Neuronal stem cell (in vitro differentiated cells): Measurements from ENCODE around the gene UBA6.

Source experiments
- DNase-seq: peaks from one replicate; pipeline ENCODE4 v3.0.0-alpha.2; 2013; ENCODE audit warnings: low spot score
- H2AFZ ChIP-seq: one replicate; pipeline ENCODE4 v1.6.1; 2013; ENCODE audit warnings: mild to moderate bottlenecking, low read length, inconsistent platforms
- H2AK5ac ChIP-seq: 2 replicates; pipeline ENCODE4 v1.6.1; 2013; ENCODE audit warnings: low read depth, mild to moderate bottlenecking, inconsistent platforms, low read length, moderate library complexity, mixed read lengths
- H2BK120ac ChIP-seq: 2 replicates; pipeline ENCODE4 v1.6.1; 2013; ENCODE audit warnings: low read depth, mild to moderate bottlenecking, inconsistent platforms, low read length, moderate library complexity, mixed read lengths
- H2BK12ac ChIP-seq: one replicate; pipeline ENCODE4 v1.6.1; 2013; ENCODE audit warnings: low read length, inconsistent platforms
- H2BK15ac ChIP-seq: 2 replicates; pipeline ENCODE4 v1.6.1; 2013; ENCODE audit warnings: mild to moderate bottlenecking, low read length, inconsistent platforms, mixed read lengths
- H2BK5ac ChIP-seq: one replicate; pipeline ENCODE4 v1.6.1; 2013; ENCODE audit warnings: inconsistent platforms, mild to moderate bottlenecking, low read length, moderate library complexity
- H3K14ac ChIP-seq: one replicate; pipeline ENCODE4 v1.6.1; 2013; ENCODE audit warnings: low read length, inconsistent platforms
- H3K18ac ChIP-seq: 2 replicates; pipeline ENCODE4 v1.6.1; 2013; ENCODE audit warnings: low read length, inconsistent platforms
- H3K23ac ChIP-seq: 2 replicates; pipeline ENCODE4 v1.6.1; 2013; ENCODE audit warnings: low read depth, mild to moderate bottlenecking, mixed read lengths, low read length, inconsistent platforms; ENCODE audit not compliant: poor library complexity
- H3K27ac ChIP-seq: replicated peaks from 3 replicates; pipeline ENCODE4 v1.5.1; 2013; ENCODE audit warnings: low read length, inconsistent platforms
- H3K27me3 ChIP-seq, 3 experiments: 2 replicates each; pipeline ENCODE4 v1.6.1; 2013; ENCODE audit warnings: low read length in 3 of 3, mild to moderate bottlenecking in 2 of 3, inconsistent platforms in 1 of 3, low read depth in 1 of 3, mixed read lengths in 1 of 3, moderate library complexity in 1 of 3; ENCODE audit not compliant: control insufficient read depth in 3 of 3, insufficient read depth in 3 of 3
- H3K36me3 ChIP-seq, 2 donors: replicated peaks in 1 of 2; 2 replicates each; pipeline ENCODE4 v1.6.1; 2013; ENCODE audit warnings: low read length in 2 of 2; ENCODE audit not compliant: control insufficient read depth in 2 of 2, insufficient read depth in 2 of 2
- H3K4ac ChIP-seq: 2 replicates; pipeline ENCODE4 v1.6.1; 2013; ENCODE audit warnings: inconsistent platforms, mild to moderate bottlenecking, low read length, moderate library complexity
- H3K4me1 ChIP-seq, 2 donors: 1 replicate in 1 of 2; 2 replicates in 1 of 2; pipeline ENCODE4 v1.6.1; 2013; ENCODE audit warnings: low read length in 2 of 2, low read depth in 1 of 2; ENCODE audit not compliant: control insufficient read depth in 2 of 2, insufficient read depth in 1 of 2
- H3K4me2 ChIP-seq: one replicate; pipeline ENCODE4 v1.6.1; 2013; ENCODE audit warnings: mild to moderate bottlenecking, low read length, inconsistent platforms; ENCODE audit not compliant: insufficient read depth, poor library complexity, severe bottlenecking
- H3K4me3 ChIP-seq, 2 donors: 2 replicates each; pipeline ENCODE4 v1.5.1; 2013; ENCODE audit warnings: low read length in 2 of 2, mild to moderate bottlenecking in 2 of 2, inconsistent platforms in 1 of 2, moderate library complexity in 1 of 2
- H3K79me1 ChIP-seq: one replicate; pipeline ENCODE4 v1.6.1; 2013; ENCODE audit warnings: low read depth, mild to moderate bottlenecking, inconsistent platforms, low read length, moderate library complexity
- H3K9ac ChIP-seq: one replicate; pipeline ENCODE4 v1.6.1; 2013; ENCODE audit warnings: mild to moderate bottlenecking, low read depth, low read length, inconsistent platforms; ENCODE audit not compliant: poor library complexity
- H3K9me3 ChIP-seq, 2 donors: replicated peaks in 1 of 2; 2 replicates each; pipeline versions ENCODE3 to v1.6.1; 2013; ENCODE audit warnings: low read length in 2 of 2, mild to moderate bottlenecking in 2 of 2, inconsistent platforms in 1 of 2, low read depth in 1 of 2, mixed read lengths in 1 of 2, moderate library complexity in 1 of 2; ENCODE audit not compliant: control insufficient read depth in 2 of 2, insufficient read depth in 1 of 2
- H4K8ac ChIP-seq: one replicate; pipeline ENCODE4 v1.6.1; 2013; ENCODE audit warnings: low read depth, mild to moderate bottlenecking, inconsistent platforms, low read length, moderate library complexity
- H4K91ac ChIP-seq: one replicate; pipeline ENCODE4 v1.6.1; 2013; ENCODE audit warnings: low read length, low read depth, mild to moderate bottlenecking, inconsistent platforms; ENCODE audit not compliant: poor library complexity
- WGBS, 2 donors: extraction: QIAGEN DNeasy Blood & Tissue Kit; methylation state at CpG; one replicate each; pipeline ENCODE4 v1.1.7; 2013; ENCODE audit warnings: missing lambda C conversion rate in 2 of 2, mixed read lengths in 1 of 2; ENCODE audit not compliant: insufficient read length in 2 of 2, insufficient replicate concordance in 1 of 2; ENCODE audit errors: extremely low coverage in 2 of 2; 5-methylcytosine and 5-hydroxymethylcytosine counted together

UBA6 gene

GRCh38 chr4:67573193-67573592 lies 127.8 kb downstream of the UBA6 start:
- H4K8ac ChIP-seq, result no peak overlapping the region
- no peak overlapping the region for H2BK5ac ChIP-seq

DNA sequence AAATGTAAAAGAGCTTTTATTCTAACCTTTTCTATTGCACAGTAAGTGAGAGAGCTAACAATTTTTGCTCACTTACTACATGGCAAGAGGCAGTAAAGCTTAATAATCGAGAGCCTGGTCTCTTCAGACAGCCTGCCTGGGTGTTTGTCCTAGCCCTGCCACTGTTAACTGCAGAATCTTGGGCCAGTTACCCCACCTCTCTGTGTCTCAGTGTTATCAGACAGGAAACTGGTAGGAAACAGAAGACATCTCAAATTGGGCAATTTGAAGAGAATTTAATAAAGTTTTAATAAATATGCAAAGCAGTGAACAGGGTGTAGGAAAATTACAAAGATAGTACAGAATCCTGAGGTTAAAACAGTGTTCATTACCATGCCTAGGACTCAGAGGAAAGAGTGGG lies 129.0 kb downstream of the UBA6 start:
- Histone ChIP-seq H3K4me1 (no peaks in the 10 kb centered on the region), H3K79me1 (no peaks in the 10 kb centered on the region), H3K9ac (no peak overlapping the region), H3K18ac (no peak overlapping the region), H3K14ac (no peak overlapping the region), H2BK120ac (no peak overlapping the region), H3K4me3 (no peak overlapping the region), H2AK5ac (no peak overlapping the region), H3K9me3 (no peaks in the 10 kb centered on the region), H3K4me2 (no peak overlapping the region), H2AFZ (no peak overlapping the region), H3K23ac (no peak overlapping the region), H3K27me3 (no peaks in the 10 kb centered on the region), H4K91ac (no peak overlapping the region), H2BK5ac (no peak overlapping the region), H3K36me3 (no peaks in the 10 kb centered on the region), H3K4ac (no peak overlapping the region), H2BK12ac (no peak overlapping the region), H2BK15ac (no peak overlapping the region), H4K8ac (no peak overlapping the region), H3K27ac (no peak overlapping the region)
- no CpG with 5 or more reads among the region's 1 CpG for WGBS, 2 donors
- no peak for DNase-seq

More at GRCh38 chr4:67573193-67573592, 127.8 kb downstream of the UBA6 start:
- Histone ChIP-seq H3K36me3 (no peaks in the 10 kb centered on the region), H2BK120ac (no peak overlapping the region), H2AFZ (peak overlapping the region; percentile 12), H3K9me3 (no peaks in the 10 kb centered on the region), H3K4me3 (no peak overlapping the region), H3K4me1 (no peaks in the 10 kb centered on the region), H3K27me3 (no peaks in the 10 kb centered on the region), H3K18ac (no peak overlapping the region), H3K9ac (no peak overlapping the region), H3K79me1 (no peaks in the 10 kb centered on the region), H4K91ac (no peak overlapping the region), H2BK12ac (no peak overlapping the region), H3K23ac (no peak overlapping the region), H3K4me2 (no peak overlapping the region), H3K27ac (no peak overlapping the region), H3K4ac (no peak overlapping the region), H2BK15ac (no peak overlapping the region), H2AK5ac (no peak overlapping the region), H3K14ac (no peak overlapping the region)
- no peak for DNase-seq

GRCh38 chr4:67570537-67570936 lies 130.4 kb downstream of the UBA6 start:
- no peaks in the 10 kb centered on the region for H3K9me3 ChIP-seq
- no peak overlapping the region for H4K91ac ChIP-seq
- no peak overlapping the region for H3K18ac ChIP-seq
- no peaks in the 10 kb centered on the region for H3K79me1 ChIP-seq
- H3K4me2 ChIP-seq, result no peak overlapping the region
- H2BK12ac ChIP-seq, result no peak overlapping the region
- H3K14ac ChIP-seq, result no peak overlapping the region
- no peak overlapping the region for H3K23ac ChIP-seq
- H3K27ac ChIP-seq, result no peak overlapping the region
- H3K4ac ChIP-seq, result no peak overlapping the region
- no peak overlapping the region for H2BK120ac ChIP-seq
- no peak overlapping the region for H2AK5ac ChIP-seq
- WGBS, 2 donors, result no CpG with 5 or more reads among the region's 1 CpG
- H3K4me3 ChIP-seq, result no peak overlapping the region
- H3K9ac ChIP-seq, result no peak overlapping the region
- no peaks in the 10 kb centered on the region for H3K27me3 ChIP-seq
- no peaks in the 10 kb centered on the region for H3K36me3 ChIP-seq
- H2BK5ac ChIP-seq, result no peak overlapping the region
- H2BK15ac ChIP-seq, result no peak overlapping the region
- H4K8ac ChIP-seq, result no peak overlapping the region
- H3K4me1 ChIP-seq, result no peaks in the 10 kb centered on the region
- no peak for DNase-seq
- no peak overlapping the region for H2AFZ ChIP-seq

DNA sequence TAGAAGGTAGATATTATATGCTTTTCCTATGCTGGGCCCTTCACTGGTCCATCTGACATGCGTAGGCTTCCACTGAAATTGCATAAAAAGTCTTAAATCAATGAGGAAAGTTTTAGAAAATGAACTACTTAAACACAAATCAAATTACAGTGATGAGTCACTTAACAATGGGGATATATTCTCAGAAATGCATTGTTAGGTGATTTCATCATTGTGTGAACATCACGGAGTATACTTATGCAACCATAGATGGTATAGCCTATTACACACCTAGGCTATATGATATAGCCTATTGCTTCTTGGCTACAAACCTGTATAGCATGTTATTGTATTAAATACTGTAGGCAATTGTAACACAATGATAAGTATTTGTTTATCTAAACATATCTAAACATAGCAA lies 132.1 kb downstream of the UBA6 start:
- H3K4ac ChIP-seq, result no peak overlapping the region
- no peak overlapping the region for H3K4me2 ChIP-seq
- H2AK5ac ChIP-seq, result no peak overlapping the region
- H4K91ac ChIP-seq, result no peak overlapping the region
- H3K9me3 ChIP-seq, result no peaks in the 10 kb centered on the region
- H3K27me3 ChIP-seq, result no peaks in the 10 kb centered on the region
- no peak overlapping the region for H2BK120ac ChIP-seq
- H3K9ac ChIP-seq, result no peak overlapping the region
- no peak overlapping the region for H3K27ac ChIP-seq
- H4K8ac ChIP-seq, result no peak overlapping the region
- no peak overlapping the region for H3K4me3 ChIP-seq
- H3K36me3 ChIP-seq, result no peaks in the 10 kb centered on the region
- DNase-seq, result no peak
- no peak overlapping the region for H2BK12ac ChIP-seq
- no peak overlapping the region for H2BK15ac ChIP-seq
- no peak overlapping the region for H2AFZ ChIP-seq
- H3K18ac ChIP-seq, result no peak overlapping the region
- WGBS, 2 donors, result no CpG with 5 or more reads among the region's 2 CpGs
- no peaks in the 10 kb centered on the region for H3K79me1 ChIP-seq
- no peak overlapping the region for H3K14ac ChIP-seq
- H2BK5ac ChIP-seq, result no peak overlapping the region
- no peak overlapping the region for H3K23ac ChIP-seq
- H3K4me1 ChIP-seq, result no peaks in the 10 kb centered on the region
